ENCODE data around the gene L3MBTL4. TPM values are rescaled to one million over a fixed set of nuclear protein-coding genes. Genes with fewer than 3 reads are reported as not detected.

The L3MBTL4 gene
- polyA plus RNA-seq, 1 of the 3 experiments (the other 2 are of a cell fraction), result 0.02 TPM

DNA sequence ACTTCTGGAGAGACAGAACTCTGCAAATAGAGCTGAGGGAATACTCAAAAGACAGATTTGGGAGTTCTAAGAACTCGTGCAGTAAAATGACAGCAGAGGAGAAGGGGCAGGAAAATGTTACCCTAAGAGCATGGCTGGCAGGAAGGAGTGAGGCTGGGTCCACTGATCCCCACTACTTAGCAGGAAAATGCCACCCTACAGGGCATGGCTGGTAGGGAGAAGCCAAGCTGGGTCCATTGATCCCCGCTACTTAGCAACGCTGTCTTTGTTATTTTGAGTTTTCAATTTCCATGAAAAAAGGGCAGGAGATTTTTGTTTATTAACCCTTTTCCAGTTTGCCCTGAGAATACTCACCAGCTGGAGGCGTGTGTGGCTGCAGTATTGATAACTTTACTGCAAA is 419.1 kb downstream of the L3MBTL4 start:
- no peak overlapping the region for H3K9ac ChIP-seq
- H3K4me3 ChIP-seq (ENCODE audit: low read depth in 2 of 2, low read length in 1 of 2), result no peak overlapping the region
- peaks cover 10% of the 10 kb centered on the region; the same call in 1 of the 2 replicates for H3K27me3 ChIP-seq (ENCODE audit: insufficient read depth)
- H3K9me2 ChIP-seq, result no peaks in the 10 kb centered on the region
- H3K27ac ChIP-seq (ENCODE audit: low read depth in 2 of 2, low read length in 1 of 2), result no peak overlapping the region
- H3K9me3 ChIP-seq, result no peaks in the 10 kb centered on the region
- H3K4me1 ChIP-seq (ENCODE audit: control insufficient read depth in 1 of 2, insufficient read depth in 2 of 2, low read depth in 1 of 2, low read length in 1 of 2), result no peaks in the 10 kb centered on the region; a peak in 1 of 4 replicates
- no peaks in the 10 kb centered on the region for H4K20me1 ChIP-seq (ENCODE audit: insufficient read depth)
- TF ChIP-seq RXRA (IDR thresholded peaks at IDR 0.05; ENCODE audit: borderline replicate concordance, low read depth) (no peak), MEF2A (IDR thresholded peaks at IDR 0.05; ENCODE audit: borderline replicate concordance, low read depth) (no peak), CHD2 (IDR thresholded peaks at IDR 0.05; ENCODE audit: low read length, partially characterized antibody) (no peak), FOSL2 (IDR thresholded peaks at IDR 0.05; ENCODE audit: borderline replicate concordance, low read depth) (no peak), TCF12 (IDR thresholded peaks at IDR 0.05) (no peak), TAF1 (IDR thresholded peaks at IDR 0.05; ENCODE audit: borderline replicate concordance, low read depth, low read length) (no peak), NFIC (IDR thresholded peaks at IDR 0.05; ENCODE audit: borderline replicate concordance) (no peak), EP300 (IDR thresholded peaks at IDR 0.05; ENCODE audit: borderline replicate concordance in 1 of 2, low read depth in 1 of 2, low read length in 1 of 2) (no peak), GATA2 (CRISPR knock-in tag; IDR thresholded peaks at IDR 0.05) (no peak), YY1 (IDR thresholded peaks at IDR 0.05; ENCODE audit: low read depth) (no peak), RCOR1 (IDR thresholded peaks at IDR 0.05; ENCODE audit: low read length) (no peak), ELF1 (IDR thresholded peaks at IDR 0.05) (no peak)
- TF ChIP-seq, protein P1, sequence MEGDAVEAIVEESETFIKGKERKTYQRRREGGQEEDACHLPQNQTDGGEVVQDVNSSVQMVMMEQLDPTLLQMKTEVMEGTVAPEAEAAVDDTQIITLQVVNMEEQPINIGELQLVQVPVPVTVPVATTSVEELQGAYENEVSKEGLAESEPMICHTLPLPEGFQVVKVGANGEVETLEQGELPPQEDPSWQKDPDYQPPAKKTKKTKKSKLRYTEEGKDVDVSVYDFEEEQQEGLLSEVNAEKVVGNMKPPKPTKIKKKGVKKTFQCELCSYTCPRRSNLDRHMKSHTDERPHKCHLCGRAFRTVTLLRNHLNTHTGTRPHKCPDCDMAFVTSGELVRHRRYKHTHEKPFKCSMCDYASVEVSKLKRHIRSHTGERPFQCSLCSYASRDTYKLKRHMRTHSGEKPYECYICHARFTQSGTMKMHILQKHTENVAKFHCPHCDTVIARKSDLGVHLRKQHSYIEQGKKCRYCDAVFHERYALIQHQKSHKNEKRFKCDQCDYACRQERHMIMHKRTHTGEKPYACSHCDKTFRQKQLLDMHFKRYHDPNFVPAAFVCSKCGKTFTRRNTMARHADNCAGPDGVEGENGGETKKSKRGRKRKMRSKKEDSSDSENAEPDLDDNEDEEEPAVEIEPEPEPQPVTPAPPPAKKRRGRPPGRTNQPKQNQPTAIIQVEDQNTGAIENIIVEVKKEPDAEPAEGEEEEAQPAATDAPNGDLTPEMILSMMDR (IDR thresholded peaks at IDR 0.05), result no peak
- TF ChIP-seq, protein P2, sequence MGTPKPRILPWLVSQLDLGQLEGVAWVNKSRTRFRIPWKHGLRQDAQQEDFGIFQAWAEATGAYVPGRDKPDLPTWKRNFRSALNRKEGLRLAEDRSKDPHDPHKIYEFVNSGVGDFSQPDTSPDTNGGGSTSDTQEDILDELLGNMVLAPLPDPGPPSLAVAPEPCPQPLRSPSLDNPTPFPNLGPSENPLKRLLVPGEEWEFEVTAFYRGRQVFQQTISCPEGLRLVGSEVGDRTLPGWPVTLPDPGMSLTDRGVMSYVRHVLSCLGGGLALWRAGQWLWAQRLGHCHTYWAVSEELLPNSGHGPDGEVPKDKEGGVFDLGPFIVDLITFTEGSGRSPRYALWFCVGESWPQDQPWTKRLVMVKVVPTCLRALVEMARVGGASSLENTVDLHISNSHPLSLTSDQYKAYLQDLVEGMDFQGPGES (IDR thresholded peaks at IDR 0.05; ENCODE audit: low read depth, low read length), result no peak
- TF ChIP-seq, protein P3, sequence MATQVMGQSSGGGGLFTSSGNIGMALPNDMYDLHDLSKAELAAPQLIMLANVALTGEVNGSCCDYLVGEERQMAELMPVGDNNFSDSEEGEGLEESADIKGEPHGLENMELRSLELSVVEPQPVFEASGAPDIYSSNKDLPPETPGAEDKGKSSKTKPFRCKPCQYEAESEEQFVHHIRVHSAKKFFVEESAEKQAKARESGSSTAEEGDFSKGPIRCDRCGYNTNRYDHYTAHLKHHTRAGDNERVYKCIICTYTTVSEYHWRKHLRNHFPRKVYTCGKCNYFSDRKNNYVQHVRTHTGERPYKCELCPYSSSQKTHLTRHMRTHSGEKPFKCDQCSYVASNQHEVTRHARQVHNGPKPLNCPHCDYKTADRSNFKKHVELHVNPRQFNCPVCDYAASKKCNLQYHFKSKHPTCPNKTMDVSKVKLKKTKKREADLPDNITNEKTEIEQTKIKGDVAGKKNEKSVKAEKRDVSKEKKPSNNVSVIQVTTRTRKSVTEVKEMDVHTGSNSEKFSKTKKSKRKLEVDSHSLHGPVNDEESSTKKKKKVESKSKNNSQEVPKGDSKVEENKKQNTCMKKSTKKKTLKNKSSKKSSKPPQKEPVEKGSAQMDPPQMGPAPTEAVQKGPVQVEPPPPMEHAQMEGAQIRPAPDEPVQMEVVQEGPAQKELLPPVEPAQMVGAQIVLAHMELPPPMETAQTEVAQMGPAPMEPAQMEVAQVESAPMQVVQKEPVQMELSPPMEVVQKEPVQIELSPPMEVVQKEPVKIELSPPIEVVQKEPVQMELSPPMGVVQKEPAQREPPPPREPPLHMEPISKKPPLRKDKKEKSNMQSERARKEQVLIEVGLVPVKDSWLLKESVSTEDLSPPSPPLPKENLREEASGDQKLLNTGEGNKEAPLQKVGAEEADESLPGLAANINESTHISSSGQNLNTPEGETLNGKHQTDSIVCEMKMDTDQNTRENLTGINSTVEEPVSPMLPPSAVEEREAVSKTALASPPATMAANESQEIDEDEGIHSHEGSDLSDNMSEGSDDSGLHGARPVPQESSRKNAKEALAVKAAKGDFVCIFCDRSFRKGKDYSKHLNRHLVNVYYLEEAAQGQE (IDR thresholded peaks at IDR 0.05; ENCODE audit: low read depth, low read length), result no peak
- TF ChIP-seq, protein P4, sequence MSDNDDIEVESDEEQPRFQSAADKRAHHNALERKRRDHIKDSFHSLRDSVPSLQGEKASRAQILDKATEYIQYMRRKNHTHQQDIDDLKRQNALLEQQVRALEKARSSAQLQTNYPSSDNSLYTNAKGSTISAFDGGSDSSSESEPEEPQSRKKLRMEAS (IDR thresholded peaks at IDR 0.05; ENCODE audit: low read depth), result no peak
- TF ChIP-seq, protein P5, sequence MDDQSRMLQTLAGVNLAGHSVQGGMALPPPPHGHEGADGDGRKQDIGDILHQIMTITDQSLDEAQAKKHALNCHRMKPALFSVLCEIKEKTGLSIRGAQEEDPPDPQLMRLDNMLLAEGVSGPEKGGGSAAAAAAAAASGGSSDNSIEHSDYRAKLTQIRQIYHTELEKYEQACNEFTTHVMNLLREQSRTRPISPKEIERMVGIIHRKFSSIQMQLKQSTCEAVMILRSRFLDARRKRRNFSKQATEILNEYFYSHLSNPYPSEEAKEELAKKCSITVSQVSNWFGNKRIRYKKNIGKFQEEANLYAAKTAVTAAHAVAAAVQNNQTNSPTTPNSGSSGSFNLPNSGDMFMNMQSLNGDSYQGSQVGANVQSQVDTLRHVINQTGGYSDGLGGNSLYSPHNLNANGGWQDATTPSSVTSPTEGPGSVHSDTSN (IDR thresholded peaks at IDR 0.05), result no peak
- TF ChIP-seq, protein P6, sequence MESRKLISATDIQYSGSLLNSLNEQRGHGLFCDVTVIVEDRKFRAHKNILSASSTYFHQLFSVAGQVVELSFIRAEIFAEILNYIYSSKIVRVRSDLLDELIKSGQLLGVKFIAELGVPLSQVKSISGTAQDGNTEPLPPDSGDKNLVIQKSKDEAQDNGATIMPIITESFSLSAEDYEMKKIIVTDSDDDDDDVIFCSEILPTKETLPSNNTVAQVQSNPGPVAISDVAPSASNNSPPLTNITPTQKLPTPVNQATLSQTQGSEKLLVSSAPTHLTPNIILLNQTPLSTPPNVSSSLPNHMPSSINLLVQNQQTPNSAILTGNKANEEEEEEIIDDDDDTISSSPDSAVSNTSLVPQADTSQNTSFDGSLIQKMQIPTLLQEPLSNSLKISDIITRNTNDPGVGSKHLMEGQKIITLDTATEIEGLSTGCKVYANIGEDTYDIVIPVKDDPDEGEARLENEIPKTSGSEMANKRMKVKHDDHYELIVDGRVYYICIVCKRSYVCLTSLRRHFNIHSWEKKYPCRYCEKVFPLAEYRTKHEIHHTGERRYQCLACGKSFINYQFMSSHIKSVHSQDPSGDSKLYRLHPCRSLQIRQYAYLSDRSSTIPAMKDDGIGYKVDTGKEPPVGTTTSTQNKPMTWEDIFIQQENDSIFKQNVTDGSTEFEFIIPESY (IDR thresholded peaks at IDR 0.05; ENCODE audit: borderline replicate concordance, low read depth), result no peak
- H3K4me2 ChIP-seq, result no peak overlapping the region
- WGBS (ENCODE audit: low lambda C conversion rate), result 54% methylated on average over 4 of the region's 4 CpGs
- no peaks in the 10 kb centered on the region for H3F3A ChIP-seq (replicated peaks; ENCODE audit: insufficient read depth)
- no peak for DNase-seq
- ChIA-PET POLR2A (no interaction called here), CTCF (interaction anchor here (1.1 to 1.5 kb wide), 3 partner anchors 10 to 613 kb away, joined by 3 read pairs; no protein-coding TSS in a partner anchor)
- H3K36me3 ChIP-seq (replicated peaks in 1 of 2; ENCODE audit: control insufficient read depth in 1 of 2, insufficient read depth in 2 of 2, low read length in 1 of 2), result no peaks in the 10 kb centered on the region
- no peaks in the 10 kb centered on the region for H3K79me2 ChIP-seq (ENCODE audit: insufficient read depth)
- H2AFZ ChIP-seq (ENCODE audit: low read depth), result no peak overlapping the region

Measured in SK-N-SH (cell line).